DMS 273 (cell line): ENCODE measurements around the gene DFFB.
"Not testable (repeated sequence)": the region's sequence is repeated elsewhere in the genome, so short reads cannot be mapped to it uniquely, and the experiment has no call there.

Experiments used
- DNase-seq: peaks from one replicate; lab custom pipeline; 2025; ENCODE audit not compliant: unreplicated experiment; lab: John Stamatoyannopoulos, UW

DFFB gene

GRCh38 chr1:3856923-3857790 is at the start of gene DFFB, which contains the start of gene CEP104:
DFFB (plus strand) TSS chr1:3857476; CDS start chr1:3857604, 128 bp downstream.
CEP104 (minus strand) TSS chr1:3857211; CDS start chr1:3852407, 4,804 bp downstream.
- peak; percentile 98 for DNase-seq

GRCh38 chr1:3807769-3808168 is 49.5 kb upstream of the DFFB start:
- no peak for DNase-seq

- no peak for DNase-seq
Observed at GRCh38 chr1:3809680-3810079, 47.6 kb upstream of the DFFB start.

GRCh38 chr1:3810149-3810761 is 47.0 kb upstream of the DFFB start:
- DNase-seq = not testable (repeated sequence)

GRCh38 chr1:3811595-3811911 is 45.7 kb upstream of the DFFB start:
- DNase-seq = no peak

- no peak for DNase-seq
Observed at GRCh38 chr1:3814065-3814464, 43.2 kb upstream of the DFFB start.

- no peak for DNase-seq
Observed at GRCh38 chr1:3814771-3815561, 42.3 kb upstream of the DFFB start.

- no peak for DNase-seq
Observed at GRCh38 chr1:3816331-3817137, 40.7 kb upstream of the DFFB start.

- no peak for DNase-seq
Observed at GRCh38 chr1:3817138-3817740, 40.0 kb upstream of the DFFB start.

GRCh38 chr1:3817821-3818597 is 39.3 kb upstream of the DFFB start:
- DNase-seq = no peak

- peak; percentile 62 for DNase-seq
Observed at GRCh38 chr1:3819771-3820200, 37.5 kb upstream of the DFFB start.

GRCh38 chr1:3820316-3820715 is 37.0 kb upstream of the DFFB start:
- peak; percentile 32 for DNase-seq

- peak; percentile 97 for DNase-seq
Observed at GRCh38 chr1:3821004-3821403, 36.3 kb upstream of the DFFB start.

- DNase-seq = peak; percentile 64
Observed at GRCh38 chr1:3821447-3821846, 35.8 kb upstream of the DFFB start.

- DNase-seq = no peak
Observed at GRCh38 chr1:3821908-3822307, 35.4 kb upstream of the DFFB start.

GRCh38 chr1:3822421-3822820 is 34.9 kb upstream of the DFFB start:
- DNase-seq = no peak

GRCh38 chr1:3824650-3825049 is 32.6 kb upstream of the DFFB start:
- no peak for DNase-seq

- no peak for DNase-seq
Observed at GRCh38 chr1:3825356-3825755, 31.9 kb upstream of the DFFB start.

GRCh38 chr1:3827813-3828307 is 29.4 kb upstream of the DFFB start:
- DNase-seq = peak; percentile 22
